ENCODE data around the gene KEAP1.

Gene KEAP1

GRCh38 chr19:10516671-10517286 is 13.6 kb upstream of the KEAP1 start:
- Histone ChIP-seq H4K8ac (ENCODE audit: low read length) (peak overlapping the region; percentile 93), H3K9ac (ENCODE audit: low read length) (no peak overlapping the region), H3K4me3 (ENCODE audit: insufficient read depth in 1 of 2, low read depth in 1 of 2, low read length in 2 of 2) (peak overlapping the region; percentile 64 to 73), H3K18ac (ENCODE audit: low read depth in 1 of 2, low read length in 2 of 2) (peak overlapping the region; percentile 28 to 81), H2AK5ac (ENCODE audit: low read length, severe bottlenecking) (no peak overlapping the region), H3K9me3 (ENCODE audit: control insufficient read depth, low read length) (no peaks in the 10 kb centered on the region), H2AFZ (ENCODE audit: low read depth, low read length) (peak overlapping the region; percentile 73), H2BK120ac (ENCODE audit: low read depth, low read length) (no peak overlapping the region), H4K91ac (ENCODE audit: low read length) (no peak overlapping the region), H3K14ac (ENCODE audit: low read length in 2 of 2) (peak overlapping the region in 1 of 2 experiments; percentile 35), H3K27ac (ENCODE audit: low read length, poor library complexity, severe bottlenecking) (no peak overlapping the region), H3K4me1 (ENCODE audit: control insufficient read depth, insufficient read depth, low read depth, low read length) (peaks cover 19% of the 10 kb centered on the region), H3K79me1 (replicated peaks; ENCODE audit: low read length, poor library complexity, severe bottlenecking) (no peaks in the 10 kb centered on the region), H3K23ac (ENCODE audit: low read length in 2 of 2) (no peak overlapping the region), H3K36me3 (ENCODE audit: control insufficient read depth in 1 of 2, insufficient read depth in 2 of 2, low read depth in 1 of 2, low read length in 2 of 2) (peaks cover 0 to 12% of the 10 kb centered on the region in 2 experiments), H2BK15ac (ENCODE audit: low read depth, poor library complexity, severe bottlenecking) (peak overlapping the region; percentile 37), H2BK12ac (ENCODE audit: low read length in 2 of 2) (peak overlapping the region in 1 of 2 experiments; percentile 37), H3K4me2 (ENCODE audit: low read length, poor library complexity, severe bottlenecking) (peak overlapping the region; percentile 94), H2BK5ac (ENCODE audit: low read depth, low read length, poor library complexity, severe bottlenecking) (no peak overlapping the region), H3K4ac (ENCODE audit: low read depth in 1 of 2, low read length in 2 of 2) (peak overlapping the region in 1 of 2 experiments; percentile 54), H3K27me3 (ENCODE audit: control insufficient read depth in 1 of 2, insufficient read depth in 1 of 2, low read length in 2 of 2) (peaks cover 14 to 67% of the 10 kb centered on the region in 2 experiments)
- WGBS = 38% methylated on average over 10 of the region's 10 CpGs
- peak; percentile 48 for DNase-seq

DNA sequence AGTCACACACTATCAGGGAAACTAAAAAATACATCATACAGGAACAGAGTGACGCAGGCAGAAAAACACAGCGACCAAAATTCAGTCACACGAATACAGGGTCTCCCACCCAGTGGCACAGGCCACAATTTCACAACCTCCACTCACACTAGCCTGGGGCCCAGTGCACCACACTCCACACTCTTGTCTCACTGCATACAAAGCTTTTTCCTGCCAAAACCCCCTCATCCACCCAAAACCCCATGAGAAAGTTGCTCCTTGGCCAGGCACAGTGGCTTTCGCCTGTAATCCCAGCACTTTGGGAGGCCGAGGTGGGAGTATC is 12.9 kb upstream of the KEAP1 start:
- H3K4me2 ChIP-seq (ENCODE audit: low read length, poor library complexity, severe bottlenecking) = no peak overlapping the region
- no peak overlapping the region for H2BK15ac ChIP-seq (ENCODE audit: low read depth, poor library complexity, severe bottlenecking)
- no peak overlapping the region for H2BK12ac ChIP-seq (ENCODE audit: low read length in 2 of 2)
- H3K4ac ChIP-seq (ENCODE audit: low read depth in 1 of 2, low read length in 2 of 2) = no peak overlapping the region
- WGBS = 92% methylated on average over 5 of the region's 5 CpGs
- H4K8ac ChIP-seq (ENCODE audit: low read length) = no peak overlapping the region
- H3K27me3 ChIP-seq (ENCODE audit: control insufficient read depth in 1 of 2, insufficient read depth in 1 of 2, low read length in 2 of 2) = peaks cover 14 to 63% of the 10 kb centered on the region in 2 experiments
- no peaks in the 10 kb centered on the region for H3K79me1 ChIP-seq (replicated peaks; ENCODE audit: low read length, poor library complexity, severe bottlenecking)
- no peak overlapping the region for H2BK120ac ChIP-seq (ENCODE audit: low read depth, low read length)
- no peak overlapping the region for H3K9ac ChIP-seq (ENCODE audit: low read length)
- no peak overlapping the region for H4K91ac ChIP-seq (ENCODE audit: low read length)
- peak overlapping the region in 1 of 2 experiments; percentile 18 for H3K18ac ChIP-seq (ENCODE audit: low read depth in 1 of 2, low read length in 2 of 2)
- DNase-seq = no peak
- H3K9me3 ChIP-seq (ENCODE audit: control insufficient read depth, low read length) = no peaks in the 10 kb centered on the region
- H2AK5ac ChIP-seq (ENCODE audit: low read length, severe bottlenecking) = no peak overlapping the region
- no peak overlapping the region for H3K27ac ChIP-seq (ENCODE audit: low read length, poor library complexity, severe bottlenecking)
- no peak overlapping the region for H2BK5ac ChIP-seq (ENCODE audit: low read depth, low read length, poor library complexity, severe bottlenecking)
- no peak overlapping the region for H3K23ac ChIP-seq (ENCODE audit: low read length in 2 of 2)
- H3K4me3 ChIP-seq (ENCODE audit: insufficient read depth in 1 of 2, low read depth in 1 of 2, low read length in 2 of 2) = no peak overlapping the region
- no peak overlapping the region for H2AFZ ChIP-seq (ENCODE audit: low read depth, low read length)
- peaks cover 19% of the 10 kb centered on the region for H3K4me1 ChIP-seq (ENCODE audit: control insufficient read depth, insufficient read depth, low read depth, low read length)
- H3K36me3 ChIP-seq (ENCODE audit: control insufficient read depth in 1 of 2, insufficient read depth in 2 of 2, low read depth in 1 of 2, low read length in 2 of 2) = peaks cover 0 to 12% of the 10 kb centered on the region in 2 experiments
- H3K14ac ChIP-seq (ENCODE audit: low read length in 2 of 2) = no peak overlapping the region

- 59% methylated on average over 99 of the region's 107 CpGs for WGBS
- no peak overlapping the region for H2AFZ ChIP-seq (ENCODE audit: low read depth, low read length)
- H4K91ac ChIP-seq (ENCODE audit: low read length) = peak overlapping the region; percentile 34
- H3K9ac ChIP-seq (ENCODE audit: low read length) = no peak overlapping the region
- no peak overlapping the region for H2AK5ac ChIP-seq (ENCODE audit: low read length, severe bottlenecking)
- H4K8ac ChIP-seq (ENCODE audit: low read length) = peak overlapping the region; percentile 7
- H3K18ac ChIP-seq (ENCODE audit: low read depth in 1 of 2, low read length in 2 of 2) = no peak overlapping the region
- peaks cover 0 to 12% of the 10 kb centered on the region in 2 experiments for H3K36me3 ChIP-seq (ENCODE audit: control insufficient read depth in 1 of 2, insufficient read depth in 2 of 2, low read depth in 1 of 2, low read length in 2 of 2)
- no peaks in the 10 kb centered on the region for H3K9me3 ChIP-seq (ENCODE audit: control insufficient read depth, low read length)
- H3K4me2 ChIP-seq (ENCODE audit: low read length, poor library complexity, severe bottlenecking) = no peak overlapping the region
- no peak for DNase-seq
- H3K14ac ChIP-seq (ENCODE audit: low read length in 2 of 2) = no peak overlapping the region
- peaks cover 23% of the 10 kb centered on the region for H3K4me1 ChIP-seq (ENCODE audit: control insufficient read depth, insufficient read depth, low read depth, low read length)
- peak overlapping the region; percentile 18 for H2BK15ac ChIP-seq (ENCODE audit: low read depth, poor library complexity, severe bottlenecking)
- H2BK12ac ChIP-seq (ENCODE audit: low read length in 2 of 2) = no peak overlapping the region
- peaks cover 14 to 62% of the 10 kb centered on the region in 2 experiments for H3K27me3 ChIP-seq (ENCODE audit: control insufficient read depth in 1 of 2, insufficient read depth in 1 of 2, low read length in 2 of 2)
- peak overlapping the region in 1 of 2 experiments; percentile 13 for H3K4ac ChIP-seq (ENCODE audit: low read depth in 1 of 2, low read length in 2 of 2)
- no peak overlapping the region for H3K27ac ChIP-seq (ENCODE audit: low read length, poor library complexity, severe bottlenecking)
- H3K23ac ChIP-seq (ENCODE audit: low read length in 2 of 2) = no peak overlapping the region
- no peak overlapping the region for H3K4me3 ChIP-seq (ENCODE audit: insufficient read depth in 1 of 2, low read depth in 1 of 2, low read length in 2 of 2)
- no peak overlapping the region for H2BK120ac ChIP-seq (ENCODE audit: low read depth, low read length)
- H2BK5ac ChIP-seq (ENCODE audit: low read depth, low read length, poor library complexity, severe bottlenecking) = no peak overlapping the region
- H3K79me1 ChIP-seq (replicated peaks; ENCODE audit: low read length, poor library complexity, severe bottlenecking) = no peaks in the 10 kb centered on the region
Observed at GRCh38 chr19:10514211-10515145, 11.3 kb upstream of the KEAP1 start.

DNA sequence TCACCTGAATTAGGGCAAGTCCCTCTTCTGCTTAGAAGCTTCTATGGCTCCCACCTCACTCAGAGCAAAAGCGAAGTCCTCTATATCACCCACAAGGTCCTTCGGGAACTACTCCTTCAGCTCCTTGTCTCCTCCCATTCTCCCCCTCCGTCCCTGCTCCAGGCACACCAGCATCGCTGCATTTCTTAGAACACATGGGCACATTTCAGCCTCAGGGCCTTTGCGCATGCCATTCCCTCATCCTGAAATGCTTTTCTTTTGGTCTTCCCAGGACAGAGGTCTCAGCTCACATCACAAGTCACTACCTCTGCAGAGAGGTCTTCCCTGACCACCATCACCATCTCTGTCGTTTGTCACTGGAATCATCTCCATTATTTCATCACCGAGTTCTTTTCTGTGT is 10.1 kb upstream of the KEAP1 start:
- Histone ChIP-seq H3K27me3 (ENCODE audit: control insufficient read depth in 1 of 2, insufficient read depth in 1 of 2, low read length in 2 of 2) (peaks cover 1 to 50% of the 10 kb centered on the region in 2 experiments), H3K79me1 (replicated peaks; ENCODE audit: low read length, poor library complexity, severe bottlenecking) (no peaks in the 10 kb centered on the region), H3K14ac (ENCODE audit: low read length in 2 of 2) (no peak overlapping the region), H3K4me2 (ENCODE audit: low read length, poor library complexity, severe bottlenecking) (no peak overlapping the region), H3K4me1 (ENCODE audit: control insufficient read depth, insufficient read depth, low read depth, low read length) (peaks cover 19% of the 10 kb centered on the region), H3K36me3 (ENCODE audit: control insufficient read depth in 1 of 2, insufficient read depth in 2 of 2, low read depth in 1 of 2, low read length in 2 of 2) (peaks cover 0 to 12% of the 10 kb centered on the region in 2 experiments), H2BK12ac (ENCODE audit: low read length in 2 of 2) (no peak overlapping the region), H4K91ac (ENCODE audit: low read length) (no peak overlapping the region), H4K8ac (ENCODE audit: low read length) (no peak overlapping the region), H3K23ac (ENCODE audit: low read length in 2 of 2) (no peak overlapping the region), H2AFZ (ENCODE audit: low read depth, low read length) (no peak overlapping the region), H2BK15ac (ENCODE audit: low read depth, poor library complexity, severe bottlenecking) (no peak overlapping the region), H3K27ac (ENCODE audit: low read length, poor library complexity, severe bottlenecking) (no peak overlapping the region), H2BK120ac (ENCODE audit: low read depth, low read length) (no peak overlapping the region), H3K4ac (ENCODE audit: low read depth in 1 of 2, low read length in 2 of 2) (no peak overlapping the region), H3K18ac (ENCODE audit: low read depth in 1 of 2, low read length in 2 of 2) (no peak overlapping the region), H3K4me3 (ENCODE audit: insufficient read depth in 1 of 2, low read depth in 1 of 2, low read length in 2 of 2) (no peak overlapping the region), H2AK5ac (ENCODE audit: low read length, severe bottlenecking) (no peak overlapping the region), H3K9me3 (ENCODE audit: control insufficient read depth, low read length) (no peaks in the 10 kb centered on the region), H3K9ac (ENCODE audit: low read length) (no peak overlapping the region), H2BK5ac (ENCODE audit: low read depth, low read length, poor library complexity, severe bottlenecking) (no peak overlapping the region)
- 92% methylated on average over 7 of the region's 7 CpGs for WGBS
- DNase-seq = no peak
